GM23338 (cell line): Measurements from ENCODE around the gene MYOT. TPM values are rescaled to one million over a fixed set of nuclear protein-coding genes. Genes with fewer than 3 reads are reported as not detected.

Experiments used
- ATAC-seq: fragments of 200-7000 bp; cut with Tn5 transposase; 3 replicates; pipeline ENCODE4 v1.9.1; 2020
- DNase-seq: peaks from one replicate; pipeline ENCODE4 v3.0.0-alpha.2; 2015; ENCODE audit warnings: low spot score
- H2AFZ ChIP-seq: fragments of 200-600 bp; sonication (generic); 2 replicates; pipeline ENCODE4 v1.8.0; 2016; ENCODE audit warnings: antibody characterized with exemption, mild to moderate bottlenecking, moderate library complexity
- H3F3A ChIP-seq: fragments of 200-600 bp; sonication (generic); replicated peaks from 2 replicates; pipeline ENCODE4 v1.8.0; 2017; ENCODE audit warnings: antibody characterized with exemption, mixed run types, low read depth
- H3K27ac ChIP-seq: fragments of 200-600 bp; sonication (generic); 2 replicates; pipeline ENCODE4 v1.6.1; 2016; ENCODE audit warnings: low read depth
- H3K27me3 ChIP-seq: fragments of 200-600 bp; sonication (generic); 2 replicates; pipeline ENCODE4 v1.8.0; 2016; ENCODE audit warnings: mild to moderate bottlenecking, mixed run types, moderate library complexity; ENCODE audit not compliant: insufficient read depth
- H3K36me3 ChIP-seq: fragments of 200-600 bp; sonication (generic); 2 replicates; pipeline ENCODE4 v1.8.0; 2016; ENCODE audit warnings: mild to moderate bottlenecking; ENCODE audit not compliant: insufficient read depth
- H3K4me1 ChIP-seq: fragments of 200-600 bp; sonication (generic); 2 replicates; pipeline ENCODE4 v1.8.0; 2016; ENCODE audit warnings: mild to moderate bottlenecking, moderate library complexity; ENCODE audit not compliant: insufficient read depth
- H3K4me2 ChIP-seq: fragments of 200-600 bp; sonication (generic); 2 replicates; pipeline ENCODE4 v1.7.1; 2017; ENCODE audit warnings: mixed run types
- H3K4me3 ChIP-seq: fragments of 200-600 bp; sonication (generic); 2 replicates; pipeline ENCODE4 v1.6.1; 2016; ENCODE audit warnings: mixed run types
- H3K79me2 ChIP-seq: fragments of 200-600 bp; sonication (generic); replicated peaks from 2 replicates; pipeline ENCODE4 v1.8.0; 2017; ENCODE audit warnings: mild to moderate bottlenecking; ENCODE audit not compliant: insufficient read depth
- H3K9me2 ChIP-seq: fragments of 200-600 bp; sonication (generic); 2 replicates; pipeline ENCODE4 v1.8.0; 2017; ENCODE audit not compliant: insufficient read depth
- H4K20me1 ChIP-seq: fragments of 200-600 bp; sonication (generic); replicated peaks from 2 replicates; pipeline ENCODE4 v1.8.0; 2017; ENCODE audit warnings: mild to moderate bottlenecking; ENCODE audit not compliant: insufficient read depth
- H3K27ac Mint-ChIP-seq: 2 replicates; pipeline ENCODE4 v1.8.0; 2020; ENCODE audit warnings: inconsistent platforms, mild to moderate bottlenecking, moderate library complexity, mixed read lengths
- H3K27me3 Mint-ChIP-seq: 3 replicates; pipeline ENCODE4 v1.8.0; 2022; ENCODE audit warnings: low read depth, mild to moderate bottlenecking, moderate library complexity, mixed read lengths, inconsistent platforms; ENCODE audit not compliant: insufficient read depth, poor library complexity
- H3K36me3 Mint-ChIP-seq: 3 replicates; pipeline ENCODE4 v1.8.0; 2021; ENCODE audit warnings: low read depth, mild to moderate bottlenecking, inconsistent platforms, moderate library complexity, mixed read lengths
- H3K4me1 Mint-ChIP-seq: 3 replicates; pipeline ENCODE4 v1.8.0; 2020; ENCODE audit warnings: mild to moderate bottlenecking, inconsistent platforms, mixed read lengths
- H3K4me3 Mint-ChIP-seq: 3 replicates; pipeline ENCODE4 v1.8.0; 2021; ENCODE audit warnings: moderate library complexity, mild to moderate bottlenecking, inconsistent platforms, mixed read lengths
- H3K9me3 Mint-ChIP-seq: 3 replicates; pipeline ENCODE4 v1.8.0; 2020; ENCODE audit warnings: moderate library complexity, mild to moderate bottlenecking, inconsistent platforms, mixed read lengths
- CREB1 ChIP-seq: fragments of 250-450 bp; sonication (Bioruptor Pico); IDR thresholded peaks from 2 replicates; pipeline ENCODE4 v1.5.0; 2020; ENCODE audit warnings: low read depth, mild to moderate bottlenecking, moderate library complexity
- CTCF ChIP-seq, 2 experiments: fragments of 200-600 bp in 1 of 2; sonication (generic) in 1 of 2; conservative IDR thresholded peaks; 2 replicates each; pipeline versions ENCODE4 v1.5.1 to v1.6.1; 2016 to 2017; ENCODE audit warnings: antibody characterized with exemption in 2 of 2, low read depth in 2 of 2, mild to moderate bottlenecking in 2 of 2, moderate library complexity in 1 of 2
- ETS1 ChIP-seq: IDR thresholded peaks from 2 replicates; pipeline ENCODE4 v1.6.1; 2016; ENCODE audit warnings: antibody characterized with exemption
- EZH2 ChIP-seq: fragments of 200-600 bp; sonication (generic); IDR thresholded peaks from one replicate; pipeline ENCODE4 v1.8.0; 2017; ENCODE audit warnings: antibody characterized with exemption, mild to moderate bottlenecking, low read depth; ENCODE audit not compliant: unreplicated experiment
- EZH2phosphoT487 ChIP-seq: fragments of 200-600 bp; sonication (generic); IDR thresholded peaks from one replicate; pipeline ENCODE4 v1.8.1; 2018; ENCODE audit warnings: antibody characterized with exemption; ENCODE audit not compliant: unreplicated experiment
- JUNB ChIP-seq: IDR thresholded peaks from one replicate; pipeline ENCODE4 v1.6.1; 2016; ENCODE audit warnings: antibody characterized with exemption; ENCODE audit not compliant: unreplicated experiment
- NANOG ChIP-seq: IDR thresholded peaks from 2 replicates; pipeline ENCODE4 v1.6.1; 2016; ENCODE audit warnings: antibody characterized with exemption, borderline replicate concordance
- POLR2AphosphoS5 ChIP-seq: IDR thresholded peaks from 2 replicates; pipeline ENCODE4 v1.6.1; 2016; ENCODE audit warnings: antibody characterized with exemption, low read depth
- REST ChIP-seq: IDR thresholded peaks from one replicate; pipeline ENCODE4 v1.6.1; 2018; ENCODE audit warnings: antibody characterized with exemption; ENCODE audit not compliant: unreplicated experiment
- STAT1 ChIP-seq: IDR thresholded peaks from one replicate; pipeline ENCODE4 v1.6.1; 2016; ENCODE audit warnings: antibody characterized with exemption; ENCODE audit not compliant: unreplicated experiment
- ZNF114 ChIP-seq: fragments of 250-450 bp; sonication (Bioruptor Pico); IDR thresholded peaks from 2 replicates; pipeline ENCODE4 v1.5.0; 2020; ENCODE audit warnings: mild to moderate bottlenecking, moderate library complexity
- ZNF331 ChIP-seq: fragments of 250-450 bp; sonication (Bioruptor Pico); IDR thresholded peaks from 2 replicates; pipeline ENCODE4 v1.5.0; 2020; ENCODE audit warnings: low read depth, mild to moderate bottlenecking, moderate library complexity
- ZNF462 ChIP-seq: fragments of 250-450 bp; sonication (Bioruptor Pico); IDR thresholded peaks from 2 replicates; pipeline ENCODE4 v1.5.0; 2020; ENCODE audit warnings: mild to moderate bottlenecking, moderate library complexity
- polyA plus RNA-seq: library from polyadenylated mRNA; unstranded; fragments of >200 nt; fragmentation: Nextera tagmentation; extraction: Ambion mirVana; gene quantifications from 2 replicates; pipeline ENCODE4 v1.2.1, GENCODE V29; 2016
- total RNA-seq: library from RNA; depleted of rRNA; stranded (reverse); fragments of >200 nt; shearing (Covaris generic); gene quantifications from 2 replicates; pipeline ENCODE4 v1.2.3, GENCODE V29; 2014

Gene MYOT
- total and polyA plus RNA-seq, 2 experiments from 2014 or later = 0.58 TPM; not detected in 1

GRCh38 chr5:137838976-137839375, 28.7 kb upstream of the MYOT start:
- peaks cover 18% of the 10 kb centered on the region for H3K4me1 Mint-ChIP-seq
- Histone ChIP-seq H4K20me1 (no peaks in the 10 kb centered on the region), H3K79me2 (no peaks in the 10 kb centered on the region), H3K4me1 (peaks cover 29% of the 10 kb centered on the region), H3K4me2 (no peak overlapping the region), H3K36me3 (no peaks in the 10 kb centered on the region), H3F3A (no peaks in the 10 kb centered on the region), H3K9me2 (no peaks in the 10 kb centered on the region), H2AFZ (no peak overlapping the region), H3K27ac (no peak overlapping the region), H3K4me3 (no peak overlapping the region), H3K27me3 (no peaks in the 10 kb centered on the region)
- TF ChIP-seq JUNB (no peak), CREB1 (CRISPR knock-in tag) (no peak), REST (no peak), POLR2AphosphoS5 (no peak), ZNF114 (no peak), ETS1 (no peak), ZNF331 (CRISPR knock-in tag) (no peak), STAT1 (no peak), ZNF462 (CRISPR knock-in tag) (no peak), CTCF (conservative IDR thresholded peaks at IDR 0.05; ENCODE audit: low read depth in 2 of 2) (no peak), EZH2phosphoT487 (no peak), NANOG (no peak), EZH2 (no peak)
- H3K36me3 Mint-ChIP-seq = no peaks in the 10 kb centered on the region
- no peak for ATAC-seq
- no peak for DNase-seq
- H3K27ac Mint-ChIP-seq = no peak overlapping the region
- no peak overlapping the region for H3K4me3 Mint-ChIP-seq
- no peaks in the 10 kb centered on the region for H3K9me3 Mint-ChIP-seq
- H3K27me3 Mint-ChIP-seq = no peaks in the 10 kb centered on the region
